PC-3 (cell line): ENCODE data around the gene TIMP2.
A peak's percentile ranks its signal among the peaks of the same experiment; 100 is the strongest.

Experiments
- EZH2phosphoT487 ChIP-seq: fragments of 300-600 bp; sonication (generic); IDR thresholded peaks from 2 replicates; pipeline ENCODE4 v1.6.1; 2018; ENCODE audit warnings: mild to moderate bottlenecking, antibody characterized with exemption, low read length, borderline replicate concordance
- TF ChIP-seq, protein P1 (sequence below): fragments of 300-600 bp; sonication (generic); conservative IDR thresholded peaks from 2 replicates; pipeline ENCODE4 v1.5.1; 2017; ENCODE audit warnings: antibody characterized with exemption, low read depth, mild to moderate bottlenecking, low read length

DNA sequence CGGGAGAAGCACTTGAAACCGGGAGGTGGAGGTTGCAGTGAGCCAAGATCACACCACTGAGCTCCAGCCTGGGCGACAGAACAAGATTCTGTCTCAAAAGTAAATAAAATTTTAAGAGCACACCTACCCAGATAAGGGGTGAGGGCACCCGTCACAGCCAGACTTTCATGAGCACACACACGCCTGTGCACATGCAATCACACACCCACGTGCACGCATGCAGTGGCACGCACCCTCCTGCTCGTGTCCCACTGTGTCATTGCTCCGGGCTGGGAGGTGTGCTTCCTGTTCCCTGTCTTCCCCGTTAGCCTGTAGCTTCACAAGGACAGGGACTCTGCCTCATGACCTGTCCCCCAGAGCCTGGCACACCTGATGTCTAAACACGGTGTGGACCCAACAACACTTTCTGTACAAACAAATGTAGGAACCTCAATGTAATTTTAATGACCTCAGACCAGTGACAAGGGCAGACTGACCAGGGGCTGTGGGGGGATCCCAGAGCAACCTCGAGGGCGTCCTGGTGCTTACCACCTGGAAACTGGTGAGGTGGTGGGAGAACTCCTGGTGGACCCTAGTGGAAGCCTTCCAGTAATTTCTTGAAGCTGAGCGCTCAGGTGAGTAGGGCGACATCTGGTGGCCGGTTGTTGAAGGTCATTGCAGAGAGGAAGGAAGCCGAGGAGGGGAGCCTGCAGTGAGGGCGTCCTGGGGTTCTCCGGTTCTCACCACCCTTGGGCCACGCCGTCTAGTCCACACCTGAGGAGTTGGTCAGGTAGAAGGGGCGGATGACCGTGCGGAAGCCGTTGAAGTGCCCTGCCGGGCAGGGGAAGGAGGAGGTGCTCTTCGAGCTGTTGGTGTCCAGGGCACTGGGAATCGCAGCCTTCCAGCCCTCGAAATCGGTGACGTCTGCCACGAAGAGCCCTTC, 45.9 kb upstream of the TIMP2 start:
- TF ChIP-seq, protein P1, sequence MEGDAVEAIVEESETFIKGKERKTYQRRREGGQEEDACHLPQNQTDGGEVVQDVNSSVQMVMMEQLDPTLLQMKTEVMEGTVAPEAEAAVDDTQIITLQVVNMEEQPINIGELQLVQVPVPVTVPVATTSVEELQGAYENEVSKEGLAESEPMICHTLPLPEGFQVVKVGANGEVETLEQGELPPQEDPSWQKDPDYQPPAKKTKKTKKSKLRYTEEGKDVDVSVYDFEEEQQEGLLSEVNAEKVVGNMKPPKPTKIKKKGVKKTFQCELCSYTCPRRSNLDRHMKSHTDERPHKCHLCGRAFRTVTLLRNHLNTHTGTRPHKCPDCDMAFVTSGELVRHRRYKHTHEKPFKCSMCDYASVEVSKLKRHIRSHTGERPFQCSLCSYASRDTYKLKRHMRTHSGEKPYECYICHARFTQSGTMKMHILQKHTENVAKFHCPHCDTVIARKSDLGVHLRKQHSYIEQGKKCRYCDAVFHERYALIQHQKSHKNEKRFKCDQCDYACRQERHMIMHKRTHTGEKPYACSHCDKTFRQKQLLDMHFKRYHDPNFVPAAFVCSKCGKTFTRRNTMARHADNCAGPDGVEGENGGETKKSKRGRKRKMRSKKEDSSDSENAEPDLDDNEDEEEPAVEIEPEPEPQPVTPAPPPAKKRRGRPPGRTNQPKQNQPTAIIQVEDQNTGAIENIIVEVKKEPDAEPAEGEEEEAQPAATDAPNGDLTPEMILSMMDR: peak; percentile 97
- no peak for TF ChIP-seq EZH2phosphoT487
